Loucy (cell line): ENCODE results near the gene SND1.

Source experiments
- H2AFZ ChIP-seq: fragments of 200-600 bp; sonication (generic); 2 replicates; pipeline ENCODE4 v1.6.0; 2016; ENCODE audit warnings: antibody characterized with exemption, mild to moderate bottlenecking, low read length, moderate library complexity
- H3F3A ChIP-seq: fragments of 200-600 bp; 2 replicates; pipeline ENCODE4 v1.6.0; 2016; ENCODE audit warnings: antibody characterized with exemption, low read depth, mild to moderate bottlenecking
- H3K27me3 ChIP-seq: fragments of 200-600 bp; sonication (generic); 2 replicates; pipeline ENCODE4 v1.6.1; 2014; ENCODE audit warnings: low read length, mild to moderate bottlenecking; ENCODE audit not compliant: insufficient read depth, poor library complexity, severe bottlenecking
- H3K36me3 ChIP-seq: fragments of 200-600 bp; sonication (generic); 2 replicates; pipeline ENCODE4 v1.6.1; 2016; ENCODE audit warnings: low read length; ENCODE audit not compliant: insufficient read depth
- H3K4me1 ChIP-seq: fragments of 200-600 bp; sonication (generic); 2 replicates; pipeline ENCODE4 v1.5.1; 2014; ENCODE audit warnings: low read length, mild to moderate bottlenecking; ENCODE audit not compliant: insufficient read depth, poor library complexity, severe bottlenecking
- H3K4me2 ChIP-seq: fragments of 200-600 bp; sonication (generic); 2 replicates; pipeline ENCODE4 v1.6.0; 2014; ENCODE audit warnings: antibody characterized with exemption, low read length, low read depth, mild to moderate bottlenecking; ENCODE audit not compliant: poor library complexity, severe bottlenecking
- H3K4me3 ChIP-seq: fragments of 200-600 bp; sonication (generic); 2 replicates; pipeline ENCODE4 v1.5.1; 2014; ENCODE audit warnings: low read length, mild to moderate bottlenecking, mixed read lengths; ENCODE audit not compliant: poor library complexity, severe bottlenecking
- H3K79me2 ChIP-seq: fragments of 200-600 bp; sonication (generic); 2 replicates; pipeline ENCODE4 v1.6.1; 2014; ENCODE audit warnings: low read length; ENCODE audit not compliant: insufficient read depth
- H3K9ac ChIP-seq: fragments of 200-600 bp; sonication (generic); 2 replicates; pipeline ENCODE4 v1.6.0; 2014; ENCODE audit warnings: mild to moderate bottlenecking, low read depth, low read length, moderate library complexity; ENCODE audit not compliant: poor library complexity, severe bottlenecking
- H3K9me2 ChIP-seq: fragments of 200-600 bp; sonication (generic); replicated peaks from 2 replicates; pipeline ENCODE4 v1.6.1; 2016; ENCODE audit warnings: low read depth, low read length, mixed read lengths
- H3K9me3 ChIP-seq: fragments of 200-600 bp; sonication (generic); 2 replicates; pipeline ENCODE4 v1.6.1; 2014; ENCODE audit warnings: mild to moderate bottlenecking, antibody characterized with exemption, low read length, low read depth; ENCODE audit not compliant: insufficient read depth
- H4K20me1 ChIP-seq: fragments of 200-600 bp; sonication (generic); 2 replicates; pipeline ENCODE4 v1.6.0; 2014; ENCODE audit warnings: antibody characterized with exemption, low read length, mild to moderate bottlenecking; ENCODE audit not compliant: insufficient read depth, poor library complexity, severe bottlenecking
- CTCF ChIP-seq: fragments of 200-600 bp; sonication (generic); conservative IDR thresholded peaks from 2 replicates; pipeline ENCODE4 v1.5.1; 2014; ENCODE audit warnings: mild to moderate bottlenecking, antibody characterized with exemption, low read length
- EZH2phosphoT487 ChIP-seq: fragments of 200-600 bp; IDR thresholded peaks from 2 replicates; pipeline ENCODE4 v1.6.1; 2018; ENCODE audit warnings: antibody characterized with exemption, mild to moderate bottlenecking, moderate library complexity, borderline replicate concordance

The SND1 gene

GRCh38 chr7:127924874-127925273 lies 272.9 kb downstream of the SND1 start:
- Histone ChIP-seq H2AFZ (no peak overlapping the region), H3K79me2 (peaks cover 10% of the 10 kb centered on the region; the same call in 1 of the 2 replicates), H3K4me2 (no peak overlapping the region), H3F3A (no peaks in the 10 kb centered on the region), H4K20me1 (no peaks in the 10 kb centered on the region), H3K4me3 (no peak overlapping the region), H3K36me3 (peaks cover 9% of the 10 kb centered on the region; the same call in 1 of the 2 replicates), H3K9me3 (no peaks in the 10 kb centered on the region), H3K27me3 (no peaks in the 10 kb centered on the region), H3K9ac (no peak overlapping the region), H3K4me1 (peaks cover 7% of the 10 kb centered on the region), H3K9me2 (no peaks in the 10 kb centered on the region)
- TF ChIP-seq CTCF (no peak), EZH2phosphoT487 (no peak)

- H3K4me1 ChIP-seq, result peaks cover 7% of the 10 kb centered on the region
- no peak overlapping the region for H2AFZ ChIP-seq
- H3F3A ChIP-seq, result no peaks in the 10 kb centered on the region
- peaks cover 32% of the 10 kb centered on the region; the same call in 1 of the 2 replicates for H3K36me3 ChIP-seq
- no peak overlapping the region for H3K4me2 ChIP-seq
- no peaks in the 10 kb centered on the region for H4K20me1 ChIP-seq
- TF ChIP-seq EZH2phosphoT487 (no peak), CTCF (no peak)
- H3K79me2 ChIP-seq, result peaks cover 10% of the 10 kb centered on the region; the same call in 1 of the 2 replicates
- H3K9ac ChIP-seq, result no peak overlapping the region
- no peaks in the 10 kb centered on the region for H3K9me2 ChIP-seq
- no peak overlapping the region for H3K4me3 ChIP-seq
- H3K9me3 ChIP-seq, result peaks cover 5% of the 10 kb centered on the region; the same call in 1 of the 2 replicates
- no peaks in the 10 kb centered on the region for H3K27me3 ChIP-seq
Observed at GRCh38 chr7:127927348-127927696, 275.3 kb downstream of the SND1 start.

GRCh38 chr7:127928222-127928621 lies 276.2 kb downstream of the SND1 start:
- TF ChIP-seq CTCF, result no peak
- TF ChIP-seq EZH2phosphoT487, result no peak
- H3K79me2 ChIP-seq, result peaks cover 10% of the 10 kb centered on the region; the same call in 1 of the 2 replicates

More at GRCh38 chr7:127928222-127928621, 276.2 kb downstream of the SND1 start:
- H2AFZ ChIP-seq, result no peak overlapping the region
- no peaks in the 10 kb centered on the region for H3K27me3 ChIP-seq
- H3K9me3 ChIP-seq, result peaks cover 5% of the 10 kb centered on the region; the same call in 1 of the 2 replicates
- no peak overlapping the region for H3K4me3 ChIP-seq
- no peak overlapping the region for H3K9ac ChIP-seq
- peaks cover 7% of the 10 kb centered on the region for H3K4me1 ChIP-seq
- H3K4me2 ChIP-seq, result no peak overlapping the region
- peaks cover 39% of the 10 kb centered on the region; the same call in 1 of the 2 replicates for H3K36me3 ChIP-seq
- no peaks in the 10 kb centered on the region for H4K20me1 ChIP-seq
- H3F3A ChIP-seq, result no peaks in the 10 kb centered on the region
- no peaks in the 10 kb centered on the region for H3K9me2 ChIP-seq
